Stimulated activated CD4-positive, alpha-beta T cell treated with anti-CD3 and anti-CD28 coated beads, TNF-alpha, amount 100 ng/mL, for 48 hours (primary cell): ENCODE measurements around the gene GPC6.
"Not testable (repeated sequence)": the region's sequence is repeated elsewhere in the genome, so short reads cannot be mapped to it uniquely, and the experiment has no call there.

Experiments
- DNase-seq, 3 donors: peaks; one replicate each; pipeline ENCODE4 v3.0.0-alpha.2; 2020; ENCODE audit warnings: low read depth in 3 of 3

The GPC6 gene

DNA sequence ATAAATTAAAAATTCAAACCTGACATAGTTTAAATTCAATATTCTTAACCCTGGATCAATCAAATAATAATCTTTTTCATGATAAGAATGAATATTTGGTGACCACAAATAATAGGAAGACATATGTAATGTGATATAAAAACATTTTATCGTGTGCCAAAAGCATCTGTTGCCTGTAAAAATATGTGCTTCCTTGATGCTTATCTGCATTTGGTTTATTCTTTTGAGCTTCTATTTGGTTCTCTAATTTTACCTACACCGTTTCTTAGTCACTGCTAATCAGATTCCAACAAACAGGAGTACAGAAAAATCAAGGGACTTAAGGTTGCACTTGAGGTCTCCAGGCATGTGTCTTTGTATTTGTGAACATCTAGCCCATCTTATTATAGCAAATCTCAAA is 978.3 kb downstream of the GPC6 start:
- no peak for DNase-seq

DNA sequence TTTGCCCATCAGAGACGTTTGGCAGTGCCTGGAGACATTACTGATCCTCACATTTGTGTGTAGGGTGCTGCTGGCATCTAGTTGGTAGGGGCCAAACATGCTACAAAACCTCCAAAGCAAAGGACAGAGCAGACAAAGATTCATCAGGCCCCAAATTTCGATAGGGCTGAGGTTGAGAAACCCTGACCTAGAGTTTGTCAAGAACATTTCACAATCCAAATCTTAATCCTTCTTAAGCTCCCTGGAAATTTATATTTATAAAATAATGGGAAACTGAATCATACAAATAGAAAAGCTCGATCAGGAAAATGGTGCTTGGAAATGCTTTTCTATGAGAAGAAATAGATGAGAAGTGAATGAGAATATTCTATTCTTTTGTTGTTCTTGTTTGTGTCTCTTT is 979.3 kb downstream of the GPC6 start:
- DNase-seq, result no peak

DNA sequence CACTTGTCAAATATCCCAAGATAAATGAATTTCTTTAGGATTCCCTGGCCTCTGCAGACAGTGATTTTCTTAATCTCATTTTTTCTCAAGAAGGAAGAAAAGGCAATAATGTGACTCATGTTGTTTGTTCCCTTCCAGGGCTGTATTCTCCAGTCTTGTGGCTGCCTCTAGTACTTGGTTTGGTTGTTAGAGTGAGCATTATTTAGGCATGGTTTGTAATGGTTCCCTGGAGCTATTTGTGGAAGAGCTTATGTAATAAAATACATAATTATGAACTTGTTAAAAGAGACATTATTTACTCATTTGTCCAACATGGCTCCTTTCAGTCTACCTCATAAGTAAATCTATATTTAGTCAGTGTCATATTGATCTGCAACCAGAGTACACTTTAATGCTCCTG is 982.5 kb downstream of the GPC6 start:
- no peak for DNase-seq

DNA sequence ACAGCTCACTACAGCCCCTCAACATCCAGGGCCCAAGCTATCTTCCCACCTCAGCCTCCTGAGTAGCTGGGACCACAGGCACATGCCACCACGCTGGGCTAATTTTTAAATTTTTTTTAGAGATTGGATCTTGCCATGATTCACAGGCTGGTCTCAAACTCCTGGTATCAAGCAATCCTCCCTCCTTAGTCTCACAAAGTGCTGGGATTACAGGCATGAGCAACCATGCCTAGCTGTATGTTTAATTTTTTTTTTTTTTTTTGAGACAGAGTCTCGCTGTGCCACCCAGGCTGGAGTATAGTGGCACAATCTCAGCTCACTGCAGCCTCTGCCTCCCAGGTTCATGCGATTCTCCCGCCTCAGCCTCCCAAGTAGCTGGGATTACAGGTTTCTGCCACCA is 983.3 kb downstream of the GPC6 start:
- not testable (repeated sequence) for DNase-seq

DNA sequence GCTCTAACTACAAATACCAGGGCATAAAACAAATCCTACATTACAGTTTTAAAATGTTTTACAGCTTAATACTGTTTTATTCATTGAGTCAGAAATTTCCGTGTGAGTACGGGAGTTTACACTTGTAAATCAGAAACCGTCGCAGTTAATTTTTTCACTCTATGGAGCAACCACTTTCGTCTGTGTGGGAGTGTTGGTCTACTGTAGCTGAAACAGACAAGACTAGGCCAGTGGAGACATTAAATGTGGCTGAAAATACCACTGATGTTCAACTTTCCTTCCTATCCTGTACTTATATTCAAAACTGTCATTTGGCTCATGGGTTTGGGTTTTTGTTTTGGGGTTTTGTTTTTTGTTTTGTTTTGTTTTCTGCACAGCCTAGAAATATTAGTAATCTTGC is 984.2 kb downstream of the GPC6 start:
- no peak for DNase-seq

DNA sequence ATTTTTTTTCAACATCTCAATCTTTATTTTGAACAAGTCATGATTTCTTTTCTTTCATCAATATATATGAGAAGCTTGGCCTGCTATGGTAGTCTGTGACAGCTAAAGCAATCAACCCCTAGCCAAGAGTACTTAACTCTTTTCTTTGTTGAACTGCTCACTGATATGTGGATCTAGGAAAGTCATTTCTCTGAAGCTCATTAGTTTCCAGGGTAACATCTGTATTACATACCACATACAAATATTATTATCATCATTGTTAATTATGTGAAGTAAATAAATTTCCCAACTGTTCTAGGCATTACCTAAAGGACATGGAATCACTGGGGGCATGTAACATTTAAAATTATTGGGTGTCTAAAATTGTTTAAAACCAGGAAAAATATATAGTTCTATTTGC is 985.6 kb downstream of the GPC6 start:
- no peak for DNase-seq

DNA sequence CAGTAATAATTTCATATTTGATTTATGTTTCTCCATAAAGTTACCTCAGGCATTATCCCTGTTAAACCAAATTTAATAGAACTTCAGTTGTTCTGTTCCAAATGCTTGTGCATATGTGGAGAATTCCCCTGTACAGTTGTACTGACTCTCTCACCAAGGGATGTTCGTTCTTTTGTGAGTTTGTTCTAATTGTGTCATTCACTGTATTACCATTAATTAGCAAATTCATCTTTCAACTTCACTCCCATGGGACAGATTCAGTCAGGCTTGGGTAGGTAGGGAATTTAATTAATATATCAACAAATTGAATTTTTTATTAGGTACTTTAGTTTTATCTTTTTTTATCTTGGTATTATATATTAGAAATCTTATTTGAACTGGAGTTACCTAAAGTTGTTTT is 987.5 kb downstream of the GPC6 start:
- DNase-seq, result no peak

DNA sequence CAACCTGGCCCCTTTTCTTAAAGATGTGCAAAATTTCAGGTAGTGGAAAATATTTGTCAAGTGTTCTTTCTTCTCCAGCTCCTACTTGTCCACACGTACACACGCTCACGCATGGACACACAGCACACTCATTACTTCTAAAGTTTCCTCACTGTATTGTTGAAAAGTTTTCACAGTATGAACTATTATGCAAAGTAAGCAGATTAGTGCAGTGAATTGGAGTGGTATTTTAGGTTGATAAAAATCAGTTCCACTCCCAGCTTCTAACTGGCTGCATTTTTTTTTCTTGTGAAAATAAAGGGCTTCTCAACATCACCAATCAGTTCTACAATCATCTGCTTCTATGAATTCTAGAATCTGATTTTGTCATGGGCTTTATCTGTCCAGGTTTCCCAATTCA is 988.4 kb downstream of the GPC6 start:
- no peak for DNase-seq

DNA sequence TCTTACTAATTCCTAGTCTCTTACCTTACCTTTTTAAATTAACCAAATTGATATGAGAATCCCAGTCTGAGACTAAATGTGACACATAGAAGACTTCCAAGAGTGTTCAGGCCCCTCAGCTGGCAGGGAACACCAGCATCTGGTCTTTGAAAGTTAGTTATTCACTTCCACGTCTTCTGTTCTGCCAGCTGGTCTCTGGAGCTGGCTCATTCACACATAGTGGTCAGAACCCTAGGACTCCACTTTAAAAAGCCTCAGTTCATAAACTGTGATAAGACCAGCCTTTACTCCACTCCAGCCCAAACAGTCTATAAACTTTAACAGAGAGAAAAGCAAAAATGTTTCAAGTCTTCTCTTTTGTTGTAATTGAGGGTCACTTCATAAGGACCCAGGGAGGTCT is 989.9 kb downstream of the GPC6 start:
- no peak for DNase-seq

DNA sequence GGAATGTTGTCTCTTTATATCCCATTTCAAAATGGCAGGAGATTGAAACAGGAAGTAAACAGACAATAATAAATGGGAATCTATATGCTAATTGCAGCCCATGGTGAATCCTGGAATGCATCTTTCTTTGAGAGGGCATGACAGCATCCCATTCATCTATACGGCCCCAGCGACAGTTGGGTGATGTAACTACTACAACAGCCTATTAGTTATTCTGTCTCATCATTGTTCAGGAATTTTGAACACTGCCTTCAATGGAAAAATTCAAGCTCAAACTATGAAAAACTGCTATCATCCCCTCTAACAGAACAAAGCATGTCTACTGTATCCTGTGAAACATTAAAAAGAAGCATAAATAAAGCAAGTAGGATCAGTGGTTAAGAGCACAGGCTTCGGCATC is 990.8 kb downstream of the GPC6 start:
- DNase-seq, result no peak

DNA sequence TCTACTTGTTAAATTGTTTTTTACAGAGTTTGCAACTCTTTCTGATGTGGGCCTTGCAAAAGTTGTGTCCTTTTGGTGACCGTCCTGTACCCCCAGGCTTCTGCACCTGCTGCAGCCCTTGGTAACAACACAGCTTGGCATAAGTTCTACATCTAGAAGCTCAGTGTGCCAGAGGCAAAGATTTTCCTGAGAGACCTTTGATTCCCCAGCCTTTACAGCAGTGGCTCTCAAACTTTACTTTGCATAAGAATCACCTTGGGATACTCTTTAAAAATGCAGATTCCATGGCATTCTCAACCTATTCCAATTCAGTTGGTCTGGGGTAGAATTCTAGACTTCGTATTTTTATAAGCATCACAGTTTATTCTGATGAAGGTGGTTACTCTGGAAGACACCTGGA is 991.9 kb downstream of the GPC6 start:
- DNase-seq, result no peak

DNA sequence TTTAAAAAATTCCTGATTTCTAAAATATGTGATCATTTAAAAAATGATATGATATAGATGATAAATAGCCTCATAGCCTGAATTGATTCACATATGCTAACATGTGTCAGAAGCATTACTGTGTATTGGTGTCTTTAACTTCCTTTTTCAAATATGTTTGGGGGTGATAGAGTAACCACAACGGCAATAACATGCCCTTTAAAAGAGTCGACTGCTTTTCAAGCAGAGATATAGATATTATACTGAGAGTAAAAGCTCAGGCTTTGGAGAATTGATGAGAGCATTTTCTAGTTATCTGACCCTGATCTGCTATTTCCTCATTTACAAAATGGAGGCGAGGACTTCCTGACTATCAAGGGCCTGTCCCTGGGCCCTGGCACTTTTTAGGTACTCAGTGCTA is 992.3 kb downstream of the GPC6 start:
- no peak for DNase-seq

DNA sequence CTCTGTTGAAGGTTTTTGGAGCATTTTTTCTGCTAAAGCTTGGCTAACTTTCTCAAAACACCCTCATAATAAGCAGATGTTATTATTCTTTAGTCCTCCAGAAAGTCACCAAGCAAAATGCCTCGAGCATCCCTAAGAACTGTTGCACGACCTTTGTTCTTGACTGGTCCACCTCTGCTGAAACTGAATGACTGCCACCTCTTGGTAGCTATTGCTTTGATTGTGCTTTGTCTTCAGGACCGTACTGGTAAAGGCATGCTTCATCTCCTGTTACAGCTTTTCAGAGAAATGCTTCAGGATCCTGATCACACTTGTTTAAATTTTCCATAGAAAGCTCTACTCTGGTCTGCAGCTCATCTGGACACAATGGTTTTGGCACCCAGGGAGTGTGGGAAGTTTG is 998.1 kb downstream of the GPC6 start:
- DNase-seq, result no peak

DNA sequence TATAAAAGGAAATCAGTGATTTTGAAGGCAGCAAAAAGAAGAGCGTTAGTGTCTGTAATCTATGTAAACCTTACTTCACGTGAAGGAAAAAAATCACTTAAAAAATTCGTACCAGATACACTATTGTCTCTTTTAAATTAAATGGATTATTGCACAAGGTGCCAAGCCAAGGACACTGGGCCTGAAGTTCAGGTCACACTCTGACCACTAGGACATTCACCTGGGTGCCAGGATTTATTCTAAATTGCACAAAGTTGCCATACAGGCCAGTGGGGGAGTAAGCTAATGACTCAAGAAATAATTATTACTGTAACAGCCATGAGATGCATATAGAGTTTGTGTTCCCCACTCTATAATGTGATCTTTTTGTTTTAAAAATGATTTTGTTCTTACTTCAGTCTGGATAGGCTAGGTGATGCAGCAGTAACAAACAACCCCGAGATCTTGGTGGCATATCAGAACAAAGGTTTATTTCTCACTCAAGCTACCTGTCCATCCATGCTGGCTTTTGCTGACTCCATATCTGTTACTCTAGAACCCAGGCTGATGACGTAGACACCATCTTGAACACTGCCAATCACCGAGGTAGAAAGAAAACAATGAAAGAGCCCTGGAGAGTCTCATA is 1000.8 kb downstream of the GPC6 start:
- DNase-seq, result no peak

DNA sequence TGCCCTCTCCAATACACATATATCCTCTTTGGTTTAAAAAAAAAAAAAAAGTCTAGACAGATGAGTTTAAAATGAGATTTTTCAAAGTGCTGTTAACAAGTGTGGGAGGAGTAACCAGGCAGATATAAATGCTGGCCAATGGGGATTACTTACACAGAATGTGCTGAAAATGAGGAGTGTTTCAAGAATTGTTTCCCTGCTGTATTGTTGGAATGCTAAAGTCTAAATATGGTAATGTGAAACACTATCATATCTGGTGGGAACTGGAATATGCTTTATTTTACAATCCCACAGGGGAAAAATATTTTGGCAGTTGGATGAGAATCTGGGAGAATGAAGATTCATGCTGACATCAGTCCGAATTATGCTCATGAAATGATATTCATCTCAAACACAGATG is 1002.2 kb downstream of the GPC6 start:
- DNase-seq, result no peak

DNA sequence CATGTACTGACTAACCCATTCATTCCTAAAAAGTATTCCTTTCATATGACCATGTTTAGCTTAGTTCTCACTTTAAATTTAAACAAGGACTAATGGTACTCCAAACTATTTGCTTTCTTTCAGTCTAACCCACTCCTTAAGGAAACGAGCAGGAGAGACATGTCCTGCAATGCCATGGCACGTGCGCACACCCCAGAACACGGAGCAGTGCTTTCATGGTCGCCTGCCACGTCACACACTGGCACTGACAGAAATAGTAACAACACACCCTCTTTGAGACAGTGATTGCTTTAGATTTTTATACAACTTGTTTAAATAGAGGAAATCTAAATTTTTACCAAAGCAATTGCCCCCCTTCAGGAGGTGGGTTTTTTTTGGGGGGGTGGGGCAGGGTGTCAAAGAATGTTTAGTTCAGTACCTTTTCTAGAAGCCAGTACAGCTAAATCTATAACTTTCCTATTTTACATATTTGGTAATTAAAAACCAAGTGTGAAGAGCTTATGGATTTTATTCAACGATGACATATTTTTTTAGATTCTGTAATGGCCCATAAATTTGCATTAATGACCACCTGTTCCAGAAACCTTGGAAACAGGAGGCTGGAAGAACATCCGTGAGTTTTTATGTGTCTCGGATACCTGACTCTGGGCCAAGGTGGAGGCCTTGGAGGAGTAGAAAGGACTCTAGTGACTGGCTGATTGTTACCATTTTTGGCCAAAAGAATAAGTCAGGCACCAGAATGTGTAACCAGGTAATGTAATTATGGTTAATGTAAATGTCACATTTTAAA is 1005.7 kb downstream of the GPC6 start:
- DNase-seq, result no peak

DNA sequence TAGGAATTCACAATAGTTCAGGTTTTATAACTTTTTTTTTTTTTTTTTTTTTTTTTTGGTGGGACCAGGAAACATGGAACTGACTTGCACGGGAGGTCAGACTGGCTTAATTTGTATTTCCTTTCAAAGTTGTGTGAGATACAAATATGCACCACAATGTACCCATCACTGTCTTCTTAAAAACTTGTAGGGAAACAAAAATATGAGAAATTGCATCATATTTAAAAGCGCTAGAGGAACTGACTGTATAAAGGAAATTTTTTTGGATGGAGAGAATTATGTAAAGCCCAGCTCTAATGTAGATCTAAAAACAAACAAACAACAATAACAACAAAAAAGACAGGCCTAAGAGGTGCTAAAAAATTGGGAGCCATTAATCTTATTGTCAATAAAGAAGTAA is 1006.3 kb downstream of the GPC6 start:
- DNase-seq, result no peak

DNA sequence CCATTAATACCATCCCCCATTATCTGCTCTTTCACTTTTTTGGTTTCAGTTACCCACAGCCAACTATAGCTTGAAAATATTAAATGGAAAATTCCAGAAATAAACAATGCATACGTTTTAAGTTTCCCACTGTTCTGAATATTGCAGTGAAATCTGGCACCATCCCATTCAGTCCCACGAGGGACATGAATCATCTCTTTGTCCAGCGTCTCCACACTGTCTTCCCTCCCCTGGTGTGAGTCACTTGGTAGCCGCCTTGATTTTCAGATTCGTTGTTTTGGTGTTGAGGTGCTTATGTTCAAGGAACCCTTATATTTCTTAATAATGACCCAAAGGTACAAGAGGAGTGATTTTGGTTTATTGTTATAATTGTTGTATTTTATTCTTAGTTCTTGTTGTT is 1006.8 kb downstream of the GPC6 start:
- no peak for DNase-seq

DNA sequence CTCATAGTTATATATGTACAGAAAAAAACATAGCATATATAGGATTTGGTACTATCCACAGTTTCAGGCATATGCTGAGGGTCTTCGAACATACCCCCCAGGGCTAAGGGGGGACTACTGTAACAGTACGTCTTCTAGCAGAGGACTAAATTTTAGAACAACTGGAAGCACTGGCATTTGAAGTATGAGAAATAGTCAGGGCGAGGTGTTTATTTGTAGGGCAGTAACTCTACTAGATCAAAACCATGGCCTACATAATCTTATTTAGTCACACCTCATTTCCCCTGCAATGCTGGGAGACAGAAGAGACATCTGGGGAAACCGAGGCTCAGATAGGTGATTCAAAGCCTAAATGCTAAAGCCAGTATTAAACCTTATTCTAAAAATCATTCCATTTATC is 1007.2 kb downstream of the GPC6 start:
- no peak for DNase-seq

DNA sequence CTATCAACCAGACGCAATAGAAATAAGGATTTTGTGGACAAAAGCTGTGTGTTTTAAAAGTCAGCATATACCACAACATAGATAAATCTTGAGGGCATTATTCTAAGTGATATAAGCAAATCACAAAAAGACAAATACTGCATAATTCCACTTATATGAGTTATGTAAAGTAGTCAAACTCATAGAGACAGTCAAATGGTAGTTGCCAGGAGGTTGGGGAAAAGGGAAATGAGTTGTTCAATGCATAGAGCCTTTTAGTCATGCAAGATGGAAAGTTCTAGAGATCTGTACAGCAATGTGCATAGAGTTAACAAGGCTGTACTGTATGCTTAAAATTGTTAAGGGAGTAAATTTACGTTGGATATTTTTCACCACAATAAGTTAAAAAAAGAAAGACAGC is 1008.1 kb downstream of the GPC6 start:
- DNase-seq, result no peak

DNA sequence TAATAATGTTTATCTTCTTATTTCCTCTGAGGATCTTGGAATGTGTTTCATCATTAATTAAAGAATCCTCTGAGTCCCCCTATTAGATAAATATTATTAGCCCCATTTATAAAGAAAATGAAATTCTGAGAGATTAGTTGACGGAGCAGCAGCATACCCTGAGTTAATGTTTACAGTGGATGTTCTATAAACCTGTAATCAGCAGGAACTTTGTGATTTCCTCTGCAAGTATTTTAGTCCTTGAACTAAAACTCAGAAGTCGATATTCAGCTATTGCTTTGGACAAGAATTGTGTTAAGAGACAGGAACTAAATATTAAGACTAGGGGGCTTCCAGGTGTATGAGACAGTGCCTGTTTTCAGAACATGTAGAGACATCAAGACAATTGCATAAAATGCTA is 1009.5 kb downstream of the GPC6 start:
- DNase-seq, result no peak

DNA sequence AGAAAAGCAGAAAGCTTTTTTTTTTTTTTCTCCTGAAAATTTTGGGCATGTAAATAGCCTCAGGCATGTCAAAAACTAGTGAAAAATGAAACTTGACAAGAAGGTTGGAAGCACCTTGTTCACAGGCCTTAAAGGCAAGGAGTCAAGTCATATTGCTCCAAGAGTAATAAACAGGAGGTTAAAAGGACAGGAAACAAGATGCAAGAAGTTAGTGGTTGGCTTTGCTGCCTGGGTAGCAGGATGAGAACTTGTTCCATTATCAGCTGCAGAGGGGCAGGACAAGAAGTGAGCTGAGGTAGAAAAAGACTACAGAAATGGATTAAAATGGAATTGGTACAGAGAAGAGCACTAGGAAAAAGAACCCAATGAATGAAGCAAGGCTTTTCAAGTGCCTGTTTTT is 1010.3 kb downstream of the GPC6 start:
- peak in 1 of 3 donors; percentile 1 for DNase-seq

DNA sequence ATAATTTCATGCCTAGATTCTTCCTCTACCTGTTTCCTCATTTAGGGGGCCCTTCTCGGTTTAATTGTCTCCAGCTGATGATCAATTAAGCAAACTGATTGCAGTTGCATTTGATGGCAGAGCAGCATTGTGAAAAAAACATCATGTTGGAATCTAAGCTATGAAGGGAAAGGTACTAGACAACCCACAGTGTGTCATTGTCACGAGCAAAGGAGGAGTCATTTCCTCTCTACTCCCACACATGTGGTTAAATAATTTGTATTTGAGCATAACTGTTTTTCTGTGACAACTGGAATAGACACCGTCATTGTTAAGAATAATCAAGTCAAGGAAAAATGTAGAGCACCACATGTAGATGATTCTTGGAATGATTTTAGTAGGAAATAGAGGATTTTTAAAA is 1012.5 kb downstream of the GPC6 start:
- peak in 1 of 3 donors; percentile 2 for DNase-seq

DNA sequence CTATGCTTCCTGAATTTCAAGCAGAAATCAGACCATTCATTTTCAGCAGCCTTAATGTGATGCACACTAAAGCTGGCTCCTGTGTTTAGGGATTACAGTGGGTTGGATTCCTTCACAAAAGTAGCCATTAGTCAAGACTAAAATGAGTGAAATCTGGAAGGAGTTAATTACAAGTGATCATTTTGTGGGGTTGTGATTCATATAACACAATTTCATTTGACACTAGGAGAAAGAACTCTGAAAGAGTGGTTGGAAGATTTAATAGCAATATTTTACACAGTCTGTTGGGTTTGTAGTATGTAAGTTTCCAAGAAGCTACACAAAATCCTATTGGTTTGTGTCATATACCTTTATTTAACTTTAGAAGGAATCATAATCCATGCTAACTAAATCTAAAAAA is 1015.9 kb downstream of the GPC6 start:
- no peak for DNase-seq
